WTC11 (cell line): ENCODE measurements around the gene ZNF423. TPM values are rescaled to one million over a fixed set of nuclear protein-coding genes. Genes with fewer than 3 reads are reported as not detected.

ENCODE experiments used
- ATAC-seq: fragments of 200-7000 bp; cut with Tn5 transposase; 2 replicates; pipeline ENCODE4 v1.10.0; 2021; ENCODE audit warnings: mild to moderate bottlenecking, moderate library complexity
- CTCF ChIA-PET: fragments of 300-600 bp; sonication (Branson Sonifier 250); formaldehyde crosslinking; loops from one replicate; lab custom pipeline; 2021; ENCODE audit warnings: antibody characterized with exemption; lab: Charles Lee
- POLR2A ChIA-PET: fragments of 350-600 bp; sonication (Branson Sonifier 250); formaldehyde crosslinking; loops from one replicate; lab custom pipeline; 2021; ENCODE audit warnings: antibody characterized with exemption; lab: Charles Lee
- DNase-seq: peaks from one replicate; pipeline ENCODE4 v3.0.0; 2021; ENCODE audit warnings: low spot score
- H3K27ac Mint-ChIP-seq: 2 replicates; pipeline ENCODE4 v1.8.0; 2021; ENCODE audit warnings: mixed read lengths
- H3K27me3 Mint-ChIP-seq: 2 replicates; pipeline ENCODE4 v1.8.0; 2021; ENCODE audit warnings: low read depth, mild to moderate bottlenecking, moderate library complexity, mixed read lengths
- H3K36me3 Mint-ChIP-seq: 2 replicates; pipeline ENCODE4 v1.8.0; 2021; ENCODE audit warnings: mixed read lengths
- H3K4me1 Mint-ChIP-seq: 2 replicates; pipeline ENCODE4 v1.8.0; 2022; ENCODE audit warnings: mixed read lengths
- H3K4me3 Mint-ChIP-seq: 2 replicates; pipeline ENCODE4 v1.8.0; 2021; ENCODE audit warnings: mild to moderate bottlenecking, moderate library complexity, mixed read lengths
- H3K9me3 Mint-ChIP-seq: 2 replicates; pipeline ENCODE4 v1.8.0; 2021; ENCODE audit warnings: mixed read lengths
- CTCF ChIP-seq: fragments of 200-600 bp; IDR thresholded peaks from 2 replicates; pipeline ENCODE4 v1.8.0; 2022; ENCODE audit warnings: antibody characterized with exemption
- HMGA2 ChIP-seq: fragments of 250-450 bp; sonication (Bioruptor Pico); IDR thresholded peaks from 2 replicates; pipeline ENCODE4 v1.4.0; 2021; ENCODE audit warnings: mild to moderate bottlenecking, moderate library complexity
- NFE2L1 ChIP-seq: sonication (generic); formaldehyde crosslinking; IDR thresholded peaks from 2 replicates; pipeline ENCODE4 v1.8.1; 2023; ENCODE audit warnings: missing genetic modification reagents
- SMAD4 ChIP-seq: sonication (generic); formaldehyde crosslinking; IDR thresholded peaks from 2 replicates; pipeline ENCODE4 v1.8.0; 2022; ENCODE audit warnings: mild to moderate bottlenecking, missing genetic modification reagents
- ZNF396 ChIP-seq: fragments of 250-450 bp; sonication (Bioruptor Pico); IDR thresholded peaks from 2 replicates; pipeline ENCODE4 v1.8.0; 2021; ENCODE audit warnings: mild to moderate bottlenecking, moderate library complexity, borderline replicate concordance
- total RNA-seq: library from RNA; stranded (reverse); gene quantifications from 3 replicates; pipeline ENCODE4 v1.2.3, GENCODE V29; 2021
- TF ChIP-seq, protein P1 (sequence below): sonication (generic); formaldehyde crosslinking; IDR thresholded peaks from 2 replicates; pipeline ENCODE4 v1.8.1; 2023; ENCODE audit warnings: mild to moderate bottlenecking, missing genetic modification reagents, borderline replicate concordance
- TF ChIP-seq, protein P2 (sequence below): fragments of 250-450 bp; sonication (Bioruptor Pico); IDR thresholded peaks from 2 replicates; pipeline ENCODE4 v2.1.2; 2022; ENCODE audit warnings: mild to moderate bottlenecking, moderate library complexity
- TF ChIP-seq, protein P3 (sequence below): sonication (generic); formaldehyde crosslinking; IDR thresholded peaks from 2 replicates; pipeline ENCODE4 v1.8.0; 2022; ENCODE audit warnings: missing genetic modification reagents
- TF ChIP-seq, protein P4 (sequence below): sonication (generic); formaldehyde crosslinking; IDR thresholded peaks from 2 replicates; pipeline ENCODE4 v1.8.0; 2023; ENCODE audit warnings: mild to moderate bottlenecking, missing genetic modification reagents

Gene ZNF423
- total RNA-seq, 1 experiment from 2014 or later, result 38.8 TPM

GRCh38 chr16:49530427-49530970 is 325.4 kb downstream of the ZNF423 start:
- POLR2A ChIA-PET, result no interaction called here
- peaks cover 49% of the 10 kb centered on the region for H3K4me1 Mint-ChIP-seq

More at GRCh38 chr16:49530427-49530970, 325.4 kb downstream of the ZNF423 start:
- Mint-ChIP-seq H3K9me3 (no peaks in the 10 kb centered on the region), H3K27ac (peak overlapping the region; percentile 22; the same call in 1 of the 2 replicates), H3K27me3 (no peaks in the 10 kb centered on the region), H3K4me3 (no peak overlapping the region), H3K36me3 (no peaks in the 10 kb centered on the region)
- CTCF ChIA-PET, result no interaction called here
- TF ChIP-seq NFE2L1 (CRISPR knock-in tag) (no peak), ZNF396 (CRISPR knock-in tag) (no peak), CTCF (no peak), SMAD4 (CRISPR knock-in tag) (no peak), HMGA2 (CRISPR knock-in tag) (no peak)
- TF ChIP-seq, protein P1, sequence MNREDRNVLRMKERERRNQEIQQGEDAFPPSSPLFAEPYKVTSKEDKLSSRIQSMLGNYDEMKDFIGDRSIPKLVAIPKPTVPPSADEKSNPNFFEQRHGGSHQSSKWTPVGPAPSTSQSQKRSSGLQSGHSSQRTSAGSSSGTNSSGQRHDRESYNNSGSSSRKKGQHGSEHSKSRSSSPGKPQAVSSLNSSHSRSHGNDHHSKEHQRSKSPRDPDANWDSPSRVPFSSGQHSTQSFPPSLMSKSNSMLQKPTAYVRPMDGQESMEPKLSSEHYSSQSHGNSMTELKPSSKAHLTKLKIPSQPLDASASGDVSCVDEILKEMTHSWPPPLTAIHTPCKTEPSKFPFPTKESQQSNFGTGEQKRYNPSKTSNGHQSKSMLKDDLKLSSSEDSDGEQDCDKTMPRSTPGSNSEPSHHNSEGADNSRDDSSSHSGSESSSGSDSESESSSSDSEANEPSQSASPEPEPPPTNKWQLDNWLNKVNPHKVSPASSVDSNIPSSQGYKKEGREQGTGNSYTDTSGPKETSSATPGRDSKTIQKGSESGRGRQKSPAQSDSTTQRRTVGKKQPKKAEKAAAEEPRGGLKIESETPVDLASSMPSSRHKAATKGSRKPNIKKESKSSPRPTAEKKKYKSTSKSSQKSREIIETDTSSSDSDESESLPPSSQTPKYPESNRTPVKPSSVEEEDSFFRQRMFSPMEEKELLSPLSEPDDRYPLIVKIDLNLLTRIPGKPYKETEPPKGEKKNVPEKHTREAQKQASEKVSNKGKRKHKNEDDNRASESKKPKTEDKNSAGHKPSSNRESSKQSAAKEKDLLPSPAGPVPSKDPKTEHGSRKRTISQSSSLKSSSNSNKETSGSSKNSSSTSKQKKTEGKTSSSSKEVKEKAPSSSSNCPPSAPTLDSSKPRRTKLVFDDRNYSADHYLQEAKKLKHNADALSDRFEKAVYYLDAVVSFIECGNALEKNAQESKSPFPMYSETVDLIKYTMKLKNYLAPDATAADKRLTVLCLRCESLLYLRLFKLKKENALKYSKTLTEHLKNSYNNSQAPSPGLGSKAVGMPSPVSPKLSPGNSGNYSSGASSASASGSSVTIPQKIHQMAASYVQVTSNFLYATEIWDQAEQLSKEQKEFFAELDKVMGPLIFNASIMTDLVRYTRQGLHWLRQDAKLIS, result no peak
- TF ChIP-seq, protein P2, sequence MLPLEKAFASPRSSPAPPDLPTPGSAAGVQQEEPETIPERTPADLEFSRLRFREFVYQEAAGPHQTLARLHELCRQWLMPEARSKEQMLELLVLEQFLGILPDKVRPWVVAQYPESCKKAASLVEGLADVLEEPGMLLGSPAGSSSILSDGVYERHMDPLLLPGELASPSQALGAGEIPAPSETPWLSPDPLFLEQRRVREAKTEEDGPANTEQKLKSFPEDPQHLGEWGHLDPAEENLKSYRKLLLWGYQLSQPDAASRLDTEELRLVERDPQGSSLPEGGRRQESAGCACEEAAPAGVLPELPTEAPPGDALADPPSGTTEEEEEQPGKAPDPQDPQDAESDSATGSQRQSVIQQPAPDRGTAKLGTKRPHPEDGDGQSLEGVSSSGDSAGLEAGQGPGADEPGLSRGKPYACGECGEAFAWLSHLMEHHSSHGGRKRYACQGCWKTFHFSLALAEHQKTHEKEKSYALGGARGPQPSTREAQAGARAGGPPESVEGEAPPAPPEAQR (CRISPR knock-in tag), result no peak
- TF ChIP-seq, protein P3, sequence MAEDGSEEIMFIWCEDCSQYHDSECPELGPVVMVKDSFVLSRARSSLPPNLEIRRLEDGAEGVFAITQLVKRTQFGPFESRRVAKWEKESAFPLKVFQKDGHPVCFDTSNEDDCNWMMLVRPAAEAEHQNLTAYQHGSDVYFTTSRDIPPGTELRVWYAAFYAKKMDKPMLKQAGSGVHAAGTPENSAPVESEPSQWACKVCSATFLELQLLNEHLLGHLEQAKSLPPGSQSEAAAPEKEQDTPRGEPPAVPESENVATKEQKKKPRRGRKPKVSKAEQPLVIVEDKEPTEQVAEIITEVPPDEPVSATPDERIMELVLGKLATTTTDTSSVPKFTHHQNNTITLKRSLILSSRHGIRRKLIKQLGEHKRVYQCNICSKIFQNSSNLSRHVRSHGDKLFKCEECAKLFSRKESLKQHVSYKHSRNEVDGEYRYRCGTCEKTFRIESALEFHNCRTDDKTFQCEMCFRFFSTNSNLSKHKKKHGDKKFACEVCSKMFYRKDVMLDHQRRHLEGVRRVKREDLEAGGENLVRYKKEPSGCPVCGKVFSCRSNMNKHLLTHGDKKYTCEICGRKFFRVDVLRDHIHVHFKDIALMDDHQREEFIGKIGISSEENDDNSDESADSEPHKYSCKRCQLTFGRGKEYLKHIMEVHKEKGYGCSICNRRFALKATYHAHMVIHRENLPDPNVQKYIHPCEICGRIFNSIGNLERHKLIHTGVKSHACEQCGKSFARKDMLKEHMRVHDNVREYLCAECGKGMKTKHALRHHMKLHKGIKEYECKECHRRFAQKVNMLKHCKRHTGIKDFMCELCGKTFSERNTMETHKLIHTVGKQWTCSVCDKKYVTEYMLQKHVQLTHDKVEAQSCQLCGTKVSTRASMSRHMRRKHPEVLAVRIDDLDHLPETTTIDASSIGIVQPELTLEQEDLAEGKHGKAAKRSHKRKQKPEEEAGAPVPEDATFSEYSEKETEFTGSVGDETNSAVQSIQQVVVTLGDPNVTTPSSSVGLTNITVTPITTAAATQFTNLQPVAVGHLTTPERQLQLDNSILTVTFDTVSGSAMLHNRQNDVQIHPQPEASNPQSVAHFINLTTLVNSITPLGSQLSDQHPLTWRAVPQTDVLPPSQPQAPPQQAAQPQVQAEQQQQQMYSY (CRISPR knock-in tag), result no peak
- TF ChIP-seq, protein P4, sequence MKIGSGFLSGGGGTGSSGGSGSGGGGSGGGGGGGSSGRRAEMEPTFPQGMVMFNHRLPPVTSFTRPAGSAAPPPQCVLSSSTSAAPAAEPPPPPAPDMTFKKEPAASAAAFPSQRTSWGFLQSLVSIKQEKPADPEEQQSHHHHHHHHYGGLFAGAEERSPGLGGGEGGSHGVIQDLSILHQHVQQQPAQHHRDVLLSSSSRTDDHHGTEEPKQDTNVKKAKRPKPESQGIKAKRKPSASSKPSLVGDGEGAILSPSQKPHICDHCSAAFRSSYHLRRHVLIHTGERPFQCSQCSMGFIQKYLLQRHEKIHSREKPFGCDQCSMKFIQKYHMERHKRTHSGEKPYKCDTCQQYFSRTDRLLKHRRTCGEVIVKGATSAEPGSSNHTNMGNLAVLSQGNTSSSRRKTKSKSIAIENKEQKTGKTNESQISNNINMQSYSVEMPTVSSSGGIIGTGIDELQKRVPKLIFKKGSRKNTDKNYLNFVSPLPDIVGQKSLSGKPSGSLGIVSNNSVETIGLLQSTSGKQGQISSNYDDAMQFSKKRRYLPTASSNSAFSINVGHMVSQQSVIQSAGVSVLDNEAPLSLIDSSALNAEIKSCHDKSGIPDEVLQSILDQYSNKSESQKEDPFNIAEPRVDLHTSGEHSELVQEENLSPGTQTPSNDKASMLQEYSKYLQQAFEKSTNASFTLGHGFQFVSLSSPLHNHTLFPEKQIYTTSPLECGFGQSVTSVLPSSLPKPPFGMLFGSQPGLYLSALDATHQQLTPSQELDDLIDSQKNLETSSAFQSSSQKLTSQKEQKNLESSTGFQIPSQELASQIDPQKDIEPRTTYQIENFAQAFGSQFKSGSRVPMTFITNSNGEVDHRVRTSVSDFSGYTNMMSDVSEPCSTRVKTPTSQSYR (CRISPR knock-in tag), result no peak
- ATAC-seq, result peak; percentile 11; the same call in 1 of the 2 replicates
- DNase-seq, result no peak
